Ovary (tissue), 9 donors: ENCODE data around the gene CACNA1D. TPM values are rescaled to one million over a fixed set of nuclear protein-coding genes. Genes with fewer than 3 reads are reported as not detected.

Experiments used
- DNase-seq, 5 donors: peaks; one replicate each; pipeline ENCODE4 v3.0.0-alpha.2; 2019 to 2020
- H3K27ac ChIP-seq, 2 donors: fragments of 200-600 bp; one replicate each; pipeline versions ENCODE4 v1.5.1 to v1.8.0; 2019 to 2022
- H3K27me3 ChIP-seq: fragments of 200-600 bp; one replicate; pipeline ENCODE4 v1.8.0; 2022
- H3K36me3 ChIP-seq: fragments of 200-600 bp; sonication (generic); one replicate; pipeline ENCODE4 v1.5.1; 2019
- H3K4me1 ChIP-seq: one replicate; pipeline ENCODE4 v1.8.1; 2013; ENCODE audit warnings: mild to moderate bottlenecking, moderate library complexity; ENCODE audit not compliant: insufficient read depth
- H3K4me3 ChIP-seq: fragments of 200-600 bp; sonication (generic); one replicate; pipeline ENCODE4 v1.5.1; 2017
- H3K9me3 ChIP-seq, 2 donors: fragments of 200-600 bp in 1 of 2; sonication (generic) in 1 of 2; one replicate each; pipeline versions ENCODE4 v1.5.1 to v1.8.1; 2013 to 2019; ENCODE audit warnings: mild to moderate bottlenecking in 1 of 2, moderate library complexity in 1 of 2
- CTCF ChIP-seq, 3 donors: fragments of 450-650 bp in 2 of 3; fragments of 200-600 bp in 1 of 3; IDR thresholded peaks; one replicate each; pipeline versions ENCODE4 v1.5.1 to v1.8.0; 2016 to 2022; ENCODE audit warnings: antibody characterized with exemption in 3 of 3, mild to moderate bottlenecking in 1 of 3
- EP300 ChIP-seq: sonication (generic); formaldehyde crosslinking; IDR thresholded peaks from one replicate; pipeline ENCODE4 v1.6.1; 2017; ENCODE audit warnings: antibody characterized with exemption
- POLR2A ChIP-seq: fragments of 450-650 bp; IDR thresholded peaks from one replicate; pipeline ENCODE4 v1.6.1; 2017; ENCODE audit warnings: antibody characterized with exemption, mild to moderate bottlenecking, moderate library complexity
- WGBS, 3 donors: extraction: QIAGEN DNeasy Blood & Tissue Kit in 1 of 3; methylation state at CpG; one replicate each; pipeline versions ENCODE4 v1.1.5 to v1.1.7; 2013 to 2017; 5-methylcytosine and 5-hydroxymethylcytosine counted together
- intact Hi-C, 4 donors: fragments of 100-400 bp; cut with DNase I; formaldehyde crosslinking; loops; one replicate each; pipeline versions ENCODE4 v1.11.0 to v1.15.1; 2022 to 2023
- polyA plus RNA-seq, 2 donors: library from polyadenylated mRNA; stranded (reverse); fragments of 200-250 nt in 1 of 2; fragments of 350-450 nt in 1 of 2; fragmentation: Illumina TruSeq in 1 of 2; extraction: RNeasy Lipid Tissue Mini Kit (QIAGEN cat#74804) in 1 of 2; gene quantifications; one replicate each; pipeline ENCODE4 v1.2.3, GENCODE V29; 2013 to 2014
- total RNA-seq, 7 donors: library from RNA; depleted of rRNA in 2 of 7; stranded (reverse); fragments of >200 nt in 2 of 7; fragmentation: NEBNext Ultra II Directional in 3 of 7; extraction: Animal tissue kit (Norgen Biotek cat#: 25700) in 3 of 7; gene quantifications; one replicate each; pipeline versions ENCODE4 v1.1.0 to v1.2.4, GENCODE V29; 2016 to 2023
- donor health status: DM: no; HTN: no; CAD: no; lungs with moderate emphysema.
- donor health status: DM: no; HTN: no; CAD: no.
- donor health status: Bipolar disorder and iron deficiency.
- donor health status: DM: yes; HTN: yes; CAD: no.
- donor health status: DM: no; HTN: no; CAD: no.
- donor health status: DM: yes; HTN: yes; CAD: no.

CACNA1D gene
- total and polyA plus RNA-seq, 9 donors = 0.23 to 9.3 (median 5.1) TPM

- Histone ChIP-seq H3K4me1 (no peaks in the 10 kb centered on the region), H3K4me3 (no peak overlapping the region), H3K27ac (no peak overlapping the region), H3K9me3 (no peaks in the 10 kb centered on the region), H3K36me3 (no peaks in the 10 kb centered on the region), H3K27me3 (no peaks in the 10 kb centered on the region)
- TF ChIP-seq EP300 (no peak), POLR2A (no peak)
- DNase-seq = no peak
- intact Hi-C loops = loop anchor here in 1 of 4 donors (5.0 kb wide), 1 partner anchor 406 kb away; no protein-coding TSS in a partner anchor
- WGBS, 3 donors = 47 to 67% (median 59%) methylated on average over 4 of the region's 4 CpGs
These were observed 213.7 kb downstream of the CACNA1D start for GRCh38 chr3:53708001-53708621.

- Histone ChIP-seq H3K9me3 (no peaks in the 10 kb centered on the region), H3K4me3 (no peak overlapping the region), H3K27ac (no peak overlapping the region), H3K4me1 (no peaks in the 10 kb centered on the region), H3K36me3 (no peaks in the 10 kb centered on the region), H3K27me3 (no peaks in the 10 kb centered on the region)
- no peak for TF ChIP-seq EP300
- no peak for TF ChIP-seq CTCF (IDR thresholded peaks at IDR 0.05)
- no peak for TF ChIP-seq POLR2A
- WGBS, 3 donors = 81 to 87% (median 87%) methylated on average over 6 of the region's 6 CpGs
- DNase-seq = no peak
- intact Hi-C loops = loop anchor here in 1 of 4 donors (5.0 kb wide), 1 partner anchor 407 kb away; no protein-coding TSS in a partner anchor
These were observed 214.8 kb downstream of the CACNA1D start for GRCh38 chr3:53709256-53709655.

GRCh38 chr3:53709860-53710674 lies 215.7 kb downstream of the CACNA1D start:
- WGBS, 3 donors = 8 to 11% (median 9%) methylated on average over 11 of the region's 11 CpGs
- H3K27me3 ChIP-seq = no peaks in the 10 kb centered on the region
- H3K9me3 ChIP-seq = no peaks in the 10 kb centered on the region
- no peaks in the 10 kb centered on the region for H3K36me3 ChIP-seq
- no peaks in the 10 kb centered on the region for H3K4me1 ChIP-seq
- intact Hi-C loops = loop anchor here (2.0 to 10.0 kb wide), 5 partner anchors 335 to 415 kb away; no protein-coding TSS in a partner anchor
- peak; percentile 70 to 82 (median 72) for DNase-seq
- no peak overlapping the region for H3K27ac ChIP-seq
- peak; percentile 56 to 69 (median 67) for TF ChIP-seq CTCF (IDR thresholded peaks at IDR 0.05)
- no peak for TF ChIP-seq EP300
- H3K4me3 ChIP-seq = no peak overlapping the region

GRCh38 chr3:53711387-53711786 lies 217.0 kb downstream of the CACNA1D start:
- DNase-seq = no peak

More at GRCh38 chr3:53711387-53711786, 217.0 kb downstream of the CACNA1D start:
- H3K4me1 ChIP-seq = no peaks in the 10 kb centered on the region
- no peak overlapping the region for H3K4me3 ChIP-seq
- no peaks in the 10 kb centered on the region for H3K27me3 ChIP-seq
- WGBS, 3 donors = 81 to 94% (median 87%) methylated on average over 6 of the region's 6 CpGs
- no peak overlapping the region for H3K27ac ChIP-seq
- intact Hi-C loops = loop anchor here in 3 of 4 donors (2.0 to 10.0 kb wide), 4 partner anchors 337 to 417 kb away; no protein-coding TSS in a partner anchor
- TF ChIP-seq POLR2A = no peak
- TF ChIP-seq EP300 = no peak
- no peak for TF ChIP-seq CTCF (IDR thresholded peaks at IDR 0.05)
- H3K9me3 ChIP-seq = no peaks in the 10 kb centered on the region
- no peaks in the 10 kb centered on the region for H3K36me3 ChIP-seq
